GM18502 (cell line): ENCODE data around the gene SGIP1.
"Not testable (repeated sequence)": the region's sequence is repeated elsewhere in the genome, so short reads cannot be mapped to it uniquely, and the experiment has no call there.

Source experiments
- ATAC-seq: cut with Tn5 transposase; IDR thresholded peaks from one replicate; pipeline ENCODE4 v1.9.1; 2021; ENCODE audit warnings: mild to moderate bottlenecking; ENCODE audit not compliant: unreplicated experiment, poor library complexity

Gene SGIP1

DNA sequence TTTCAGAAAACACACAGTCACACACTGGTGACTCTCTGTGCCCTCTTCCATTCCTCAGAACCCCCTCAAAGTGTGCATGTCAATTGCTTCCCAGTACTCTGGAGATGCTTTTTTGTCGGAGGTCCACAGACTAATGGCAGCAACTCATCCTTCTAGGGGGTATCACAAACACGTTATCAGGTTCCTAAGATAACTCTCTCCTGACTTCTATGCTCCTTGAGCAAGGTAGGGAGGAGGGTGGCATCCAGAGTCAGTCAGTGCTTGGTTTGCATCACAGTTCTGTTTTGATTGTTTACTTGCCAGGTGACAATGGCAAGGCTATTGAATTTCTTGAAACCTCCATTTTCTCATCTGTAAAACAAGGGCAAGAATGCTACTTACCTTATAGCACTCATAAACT lies 178.9 kb downstream of the SGIP1 start:
- ATAC-seq, result no peak

GRCh38 chr1:66723985-66724384 lies 190.0 kb downstream of the SGIP1 start:
- no peak for ATAC-seq

DNA sequence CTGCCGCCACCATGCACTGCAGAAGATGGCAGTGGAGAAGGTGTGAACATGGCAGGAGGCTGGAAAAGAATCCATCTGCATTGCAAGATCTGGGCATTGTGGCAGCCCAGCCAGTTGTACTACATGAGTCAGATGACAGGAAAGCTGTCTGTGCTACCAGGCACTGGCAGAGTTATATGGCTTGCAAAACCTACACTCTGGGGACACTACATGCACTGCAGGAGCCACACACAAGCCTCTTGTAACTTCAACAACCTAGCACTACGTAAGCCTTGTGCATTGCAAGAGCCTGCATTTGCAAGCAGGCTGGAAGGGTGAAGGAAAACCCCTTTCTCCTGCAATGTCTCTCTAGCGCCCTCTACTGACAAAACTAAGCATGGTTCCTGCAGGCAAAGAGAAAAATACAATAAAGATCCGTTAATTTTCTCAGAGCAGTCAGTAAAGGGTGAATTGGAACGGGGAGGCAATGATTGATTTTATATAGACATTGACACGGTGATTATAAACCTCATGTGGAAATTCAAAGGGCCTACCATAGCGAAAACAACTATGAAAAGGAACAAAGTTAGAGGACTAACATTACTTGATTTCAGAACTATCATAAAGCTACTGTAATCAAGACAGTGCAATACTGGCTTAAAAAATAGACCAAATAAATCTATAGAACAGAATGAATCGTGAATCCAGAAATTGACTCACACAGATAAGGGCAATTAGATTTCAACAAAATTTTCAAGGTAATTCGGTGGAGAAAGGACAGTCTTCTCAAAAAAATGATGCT lies 192.1 kb downstream of the SGIP1 start:
- ATAC-seq, result peak; percentile 85

DNA sequence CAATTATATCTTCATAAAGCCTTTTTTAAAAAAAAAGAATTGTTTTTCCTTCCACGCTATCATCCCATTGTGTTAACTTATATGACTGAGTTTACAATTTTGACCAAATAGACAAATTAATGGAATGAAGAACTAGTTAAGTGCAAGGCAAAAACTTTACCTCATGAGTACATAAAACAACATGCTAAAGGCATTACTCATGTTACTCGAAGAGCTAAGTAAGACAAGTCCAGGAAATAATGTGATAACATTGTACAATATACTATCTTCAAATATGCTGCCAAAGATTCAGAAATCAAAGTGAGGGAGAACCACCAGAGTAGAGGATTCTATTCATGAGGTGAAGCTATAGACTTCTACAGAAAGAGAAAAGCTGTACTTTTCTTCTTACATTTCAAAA lies 194.1 kb downstream of the SGIP1 start:
- no peak for ATAC-seq

DNA sequence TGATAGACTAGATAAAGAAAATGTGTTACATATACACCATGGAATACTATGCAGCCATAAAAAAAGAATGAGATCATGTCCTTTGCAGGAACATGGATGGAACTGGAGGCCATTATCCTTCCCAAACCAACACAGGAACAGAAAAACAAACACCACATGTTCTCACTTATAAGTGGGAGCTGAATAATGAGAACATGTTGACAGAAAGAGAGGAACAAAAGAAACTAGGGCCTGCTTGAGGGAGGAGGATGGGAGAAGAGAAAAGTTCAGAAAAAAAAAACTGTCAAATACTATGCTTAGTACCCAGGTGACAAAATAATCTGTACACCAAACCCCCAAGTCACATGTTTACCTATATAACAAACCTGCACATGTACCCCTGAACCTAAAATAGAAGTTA lies 194.8 kb downstream of the SGIP1 start:
- ATAC-seq, result not testable (repeated sequence)

- ATAC-seq, result no peak
Observed at GRCh38 chr1:66729119-66729518, 195.2 kb downstream of the SGIP1 start.

GRCh38 chr1:66729523-66729922 lies 195.6 kb downstream of the SGIP1 start:
- no peak for ATAC-seq

GRCh38 chr1:66730462-66730861 lies 196.5 kb downstream of the SGIP1 start:
- no peak for ATAC-seq

DNA sequence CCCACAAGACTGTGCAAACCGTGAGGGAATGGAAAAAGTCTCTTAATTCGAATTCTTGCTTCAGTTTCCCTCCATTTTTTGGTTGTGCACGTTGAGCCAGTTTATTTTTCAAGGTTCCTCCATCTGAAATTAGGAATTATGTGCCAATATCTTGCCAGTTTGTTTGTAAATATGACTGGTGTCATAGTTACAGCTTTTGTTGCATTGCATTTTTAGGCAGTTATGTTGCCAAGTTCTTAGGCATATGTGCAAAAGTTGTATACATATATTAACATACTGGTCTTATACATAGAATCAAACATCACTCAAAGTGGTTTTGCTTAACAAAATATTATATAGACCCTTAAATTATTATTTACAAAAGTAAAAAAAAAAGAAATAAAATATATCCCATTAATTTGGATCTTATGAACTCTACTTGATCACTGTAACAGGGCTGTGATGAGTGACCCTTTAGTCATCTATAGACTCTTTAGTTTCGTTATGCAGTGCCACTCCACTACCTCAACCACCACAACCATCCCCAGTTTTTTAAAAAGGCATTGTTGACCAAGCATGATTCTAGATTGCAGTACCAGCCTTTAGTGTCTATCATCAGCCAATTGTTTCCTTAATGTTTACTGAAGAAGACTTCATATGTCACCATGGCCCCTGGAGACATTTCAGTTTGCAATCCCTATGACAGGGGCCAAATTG lies 197.4 kb downstream of the SGIP1 start:
- ATAC-seq, result peak; percentile 58

DNA sequence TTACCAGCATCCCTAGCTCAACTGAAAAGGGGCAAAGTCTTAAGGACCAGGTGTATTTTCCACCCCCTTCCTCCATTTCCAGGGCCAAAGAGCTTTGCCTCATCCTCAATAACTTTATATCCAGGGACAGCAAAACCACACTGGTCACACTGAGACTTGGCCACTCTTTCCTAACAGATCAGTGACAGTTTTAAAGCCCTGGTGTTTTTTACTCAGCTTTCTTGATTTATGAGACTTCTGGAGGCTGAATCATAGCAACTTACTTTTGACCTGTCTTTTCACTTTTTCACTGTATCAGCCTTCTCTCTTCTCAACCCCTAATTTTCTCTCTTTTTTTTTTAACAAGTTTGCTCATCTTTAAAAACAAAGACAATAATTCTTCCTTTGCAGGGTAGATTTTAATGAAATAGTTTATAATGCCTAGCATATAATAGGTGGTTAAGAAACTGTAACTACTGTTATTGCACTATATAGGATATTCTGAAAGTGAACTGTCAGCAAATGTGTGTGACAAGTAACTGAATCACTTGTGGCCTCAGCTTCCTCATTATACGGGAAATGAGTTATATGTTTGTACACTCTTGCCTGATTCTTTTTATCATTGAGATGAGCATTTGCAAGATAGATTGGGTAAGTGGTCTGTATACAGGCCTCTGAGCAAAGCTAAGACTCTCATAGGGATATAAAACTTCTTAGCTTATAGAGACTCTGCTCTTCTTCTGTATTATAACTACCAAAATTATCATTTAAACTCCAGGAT lies 198.6 kb downstream of the SGIP1 start:
- ATAC-seq, result no peak

- ATAC-seq, result no peak
Observed at GRCh38 chr1:66733348-66734017, 199.5 kb downstream of the SGIP1 start.

GRCh38 chr1:66734531-66734930 lies 200.6 kb downstream of the SGIP1 start:
- not testable (repeated sequence) for ATAC-seq

GRCh38 chr1:66737836-66738235 lies 203.9 kb downstream of the SGIP1 start:
- no peak for ATAC-seq

- ATAC-seq, result peak; percentile 77
Observed at GRCh38 chr1:66739401-66740157, 205.6 kb downstream of the SGIP1 start.

DNA sequence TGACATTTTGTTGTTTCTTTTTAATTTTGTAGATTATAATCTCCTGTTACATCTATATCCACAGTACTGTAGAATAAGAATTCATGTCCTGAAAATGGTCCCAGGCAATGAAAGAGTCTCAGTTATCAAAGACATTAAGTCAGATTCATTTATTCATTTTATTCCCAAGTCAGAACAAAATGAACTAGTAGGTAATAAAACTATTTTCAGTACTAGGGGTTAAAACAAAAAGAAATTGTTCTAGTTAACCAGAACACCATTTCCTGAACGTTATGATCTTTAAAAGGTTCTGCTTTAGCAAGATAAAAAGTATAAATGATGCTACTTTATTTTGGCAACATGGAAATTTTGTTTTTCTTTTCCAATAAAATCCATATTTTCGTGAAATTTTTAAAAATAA lies 211.5 kb downstream of the SGIP1 start:
- no peak for ATAC-seq

DNA sequence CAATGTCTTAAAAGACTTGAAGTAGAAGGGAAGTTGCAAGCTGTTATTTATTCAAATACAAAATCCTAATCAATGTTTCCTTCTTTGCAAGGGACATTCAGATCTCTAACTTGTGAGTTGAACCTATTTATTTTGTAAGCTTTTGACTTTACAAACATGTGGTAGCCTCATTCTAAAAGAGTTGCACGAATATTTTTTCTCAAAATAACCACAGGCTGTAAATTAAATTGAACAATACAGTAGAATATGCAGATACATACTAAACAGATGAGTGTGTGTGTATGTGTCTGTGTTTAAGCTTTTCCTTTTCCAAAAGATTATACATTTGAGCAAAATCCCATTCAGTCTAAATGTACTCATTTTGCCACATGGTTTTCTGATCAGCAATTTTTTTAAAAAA lies 213.5 kb downstream of the SGIP1 start:
- ATAC-seq, result no peak

DNA sequence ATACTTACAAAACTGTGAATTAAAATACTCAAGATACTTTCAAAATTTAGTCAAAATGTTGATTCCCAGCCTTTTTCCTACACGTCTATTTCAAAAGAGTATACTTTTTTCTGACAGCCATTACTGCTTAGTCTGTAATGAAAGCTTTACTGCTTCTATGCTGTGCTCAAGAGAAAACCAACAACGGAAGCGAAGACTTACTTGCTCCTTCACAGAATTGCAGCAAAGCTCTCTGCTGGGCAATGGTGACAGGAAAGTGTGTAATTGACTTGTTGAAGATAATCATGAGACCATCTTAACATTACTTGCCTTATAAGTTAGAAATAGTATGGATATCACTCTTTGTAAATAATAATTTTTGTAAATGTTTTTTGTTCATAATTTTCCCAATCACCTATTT lies 216.6 kb downstream of the SGIP1 start:
- ATAC-seq, result no peak

DNA sequence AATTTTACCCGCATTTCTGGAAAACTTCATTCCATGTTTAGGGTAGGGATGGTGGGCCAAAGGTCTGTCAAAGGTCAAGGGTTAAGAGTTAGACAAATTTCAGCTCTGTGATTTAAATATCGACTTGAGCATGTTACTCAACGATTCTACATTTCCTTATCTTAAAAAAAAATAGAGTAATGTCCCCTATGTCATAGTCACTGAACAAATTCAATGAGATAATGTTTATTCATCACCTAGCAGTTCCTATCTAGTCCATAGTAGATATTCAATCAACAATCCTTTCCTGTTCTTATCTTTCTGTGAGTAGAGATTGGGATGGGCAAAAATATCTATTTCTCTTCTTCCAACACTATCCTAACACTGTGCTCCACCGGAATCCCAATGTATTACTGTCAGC lies 217.2 kb downstream of the SGIP1 start:
- ATAC-seq, result no peak

GRCh38 chr1:66752000-66752592 lies 218.1 kb downstream of the SGIP1 start, which contains the start of gene DYNLT5:
TSS of gene DYNLT5 (plus strand) at chr1:66752459. CDS start at chr1:66754659, 2,200 bp downstream.
- no peak for ATAC-seq
